ENCODE measurements around the gene RYR3.

GRCh38 chr15:33534642-33535041 is 223.9 kb downstream of the RYR3 start:
- TF ChIP-seq POLR2AphosphoS5 (IDR thresholded peaks at IDR 0.05) (no peak), CTCF (IDR thresholded peaks at IDR 0.05) (no peak), POLR2A (IDR thresholded peaks at IDR 0.05; ENCODE audit: low read depth) (no peak)

All from esophagus muscularis mucosa (tissue), 3 donors.